Tibial artery (tissue), 4 donors: ENCODE data around the gene SEMA4B.

ENCODE experiments used
- DNase-seq, 2 donors: peaks; one replicate each; pipeline ENCODE4 v3.0.0-alpha.2; 2019
- H3K27ac ChIP-seq, 2 donors: fragments of 200-600 bp; sonication (generic) in 1 of 2; 1 replicate in 1 of 2; 2 replicates in 1 of 2; pipeline ENCODE4 v1.5.1; 2018 to 2019; ENCODE audit warnings: mild to moderate bottlenecking in 1 of 2
- H3K27me3 ChIP-seq, 2 donors: fragments of 200-600 bp; sonication (generic) in 1 of 2; one replicate each; pipeline versions ENCODE4 v1.5.1 to v1.6.0; 2016 to 2019
- H3K36me3 ChIP-seq, 3 donors: fragments of 200-600 bp; sonication (generic) in 2 of 3; one replicate each; pipeline ENCODE4 v1.5.1; 2016 to 2019; ENCODE audit warnings: mild to moderate bottlenecking in 2 of 3
- H3K4me1 ChIP-seq, 4 donors: fragments of 200-600 bp; sonication (generic) in 2 of 4; 1 replicate in 3 of 4; 2 replicates in 1 of 4; pipeline ENCODE4 v1.5.1; 2016 to 2019
- H3K4me3 ChIP-seq, 2 donors: fragments of 200-600 bp; sonication (generic) in 1 of 2; 1 replicate in 1 of 2; 2 replicates in 1 of 2; pipeline ENCODE4 v1.5.1; 2018 to 2019; ENCODE audit warnings: mild to moderate bottlenecking in 2 of 2
- H3K9me3 ChIP-seq, 3 donors: fragments of 200-600 bp; sonication (generic) in 1 of 3; one replicate each; pipeline ENCODE4 v1.5.1; 2016 to 2019
- intact Hi-C: fragments of 100-400 bp; cut with DNase I; formaldehyde crosslinking; loops from one replicate; pipeline ENCODE4 v1.15.0; 2023; ENCODE audit warnings: low total_unique reads
- TF ChIP-seq, protein P1 (sequence below), 2 experiments: fragments of 200-600 bp in 1 of 2; fragments of 450-650 bp in 1 of 2; IDR thresholded peaks; one replicate each; pipeline ENCODE4 v1.5.1; 2017 to 2019; ENCODE audit warnings: antibody characterized with exemption in 2 of 2, mild to moderate bottlenecking in 1 of 2, moderate library complexity in 1 of 2

Gene SEMA4B

DNA sequence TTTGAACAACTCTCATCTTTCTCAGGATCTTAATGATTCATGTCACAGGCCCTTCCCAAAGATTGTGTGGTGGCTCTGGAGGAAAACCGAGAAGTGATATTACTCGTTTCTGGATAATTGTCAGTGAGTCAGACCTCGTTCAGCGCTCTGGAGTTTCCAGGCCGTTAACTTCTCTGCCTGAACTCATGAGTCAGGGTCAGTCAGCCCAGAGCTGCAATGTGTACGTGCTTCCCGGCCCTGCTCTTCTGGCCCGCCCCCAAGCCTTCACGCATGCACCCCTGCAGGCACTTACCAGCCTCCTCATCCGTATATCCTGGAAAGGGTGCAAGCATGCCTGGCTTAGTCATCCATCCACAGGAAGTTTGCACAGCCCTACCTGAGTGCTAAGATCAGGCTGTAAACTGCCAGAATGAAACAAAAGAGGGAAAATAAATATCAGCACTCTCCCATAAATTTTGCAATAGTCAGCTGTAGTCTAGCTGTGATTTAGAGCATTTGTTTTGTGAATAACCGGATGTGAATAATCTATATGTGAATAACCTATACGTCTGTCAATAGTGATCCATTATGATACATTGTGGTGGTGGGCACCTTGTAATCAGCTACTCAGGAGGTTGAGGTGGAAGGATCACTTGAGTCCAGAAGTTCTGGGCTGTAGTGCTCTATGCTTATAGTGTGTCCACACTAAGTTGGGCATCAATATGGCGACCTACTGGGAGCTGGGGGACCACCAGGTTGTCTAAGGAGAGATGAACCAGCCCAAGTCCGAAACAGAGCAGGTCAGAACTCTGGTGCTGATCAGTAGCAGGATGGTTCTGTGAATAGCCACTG lies 35.3 kb upstream of the SEMA4B start:
- peak overlapping the region; percentile 66 to 70 for H3K27ac ChIP-seq
- no peak overlapping the region for H3K4me3 ChIP-seq
- peak; percentile 64 to 92 for DNase-seq
- peaks cover 0 to 19% (median 10%) of the 10 kb centered on the region in 4 donors for H3K4me1 ChIP-seq
- no peaks in the 10 kb centered on the region for H3K36me3 ChIP-seq
- no peaks in the 10 kb centered on the region for H3K27me3 ChIP-seq
- no peaks in the 10 kb centered on the region for H3K9me3 ChIP-seq
- TF ChIP-seq, protein P1, sequence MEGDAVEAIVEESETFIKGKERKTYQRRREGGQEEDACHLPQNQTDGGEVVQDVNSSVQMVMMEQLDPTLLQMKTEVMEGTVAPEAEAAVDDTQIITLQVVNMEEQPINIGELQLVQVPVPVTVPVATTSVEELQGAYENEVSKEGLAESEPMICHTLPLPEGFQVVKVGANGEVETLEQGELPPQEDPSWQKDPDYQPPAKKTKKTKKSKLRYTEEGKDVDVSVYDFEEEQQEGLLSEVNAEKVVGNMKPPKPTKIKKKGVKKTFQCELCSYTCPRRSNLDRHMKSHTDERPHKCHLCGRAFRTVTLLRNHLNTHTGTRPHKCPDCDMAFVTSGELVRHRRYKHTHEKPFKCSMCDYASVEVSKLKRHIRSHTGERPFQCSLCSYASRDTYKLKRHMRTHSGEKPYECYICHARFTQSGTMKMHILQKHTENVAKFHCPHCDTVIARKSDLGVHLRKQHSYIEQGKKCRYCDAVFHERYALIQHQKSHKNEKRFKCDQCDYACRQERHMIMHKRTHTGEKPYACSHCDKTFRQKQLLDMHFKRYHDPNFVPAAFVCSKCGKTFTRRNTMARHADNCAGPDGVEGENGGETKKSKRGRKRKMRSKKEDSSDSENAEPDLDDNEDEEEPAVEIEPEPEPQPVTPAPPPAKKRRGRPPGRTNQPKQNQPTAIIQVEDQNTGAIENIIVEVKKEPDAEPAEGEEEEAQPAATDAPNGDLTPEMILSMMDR (IDR thresholded peaks at IDR 0.05): no peak
- intact Hi-C loops: no loop called here

DNA sequence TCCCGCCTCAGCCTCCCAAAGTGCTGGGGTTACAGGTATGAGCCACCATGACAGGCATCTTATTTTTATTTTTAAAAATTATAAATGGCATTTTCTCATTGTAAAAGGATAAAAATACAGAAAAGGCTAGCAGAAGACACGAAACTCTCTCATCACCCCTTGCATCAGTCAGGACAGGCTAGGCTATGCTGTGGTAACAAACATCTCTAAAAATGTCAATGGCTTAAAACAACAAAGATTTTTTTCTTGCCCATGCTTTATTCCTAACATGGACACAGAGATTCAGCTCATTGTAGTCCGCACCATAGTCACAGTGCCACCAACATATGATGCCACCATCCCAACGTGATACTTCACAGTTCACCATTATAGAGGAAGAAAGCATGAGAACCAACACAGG lies 34.0 kb upstream of the SEMA4B start:
- H3K4me3 ChIP-seq: no peak overlapping the region
- no peaks in the 10 kb centered on the region for H3K9me3 ChIP-seq
- no peak overlapping the region for H3K27ac ChIP-seq
- DNase-seq: no peak
- peaks cover 0 to 14% (median 10%) of the 10 kb centered on the region in 4 donors for H3K4me1 ChIP-seq
- no peaks in the 10 kb centered on the region for H3K36me3 ChIP-seq
- H3K27me3 ChIP-seq: no peaks in the 10 kb centered on the region
- TF ChIP-seq, protein P1 (IDR thresholded peaks at IDR 0.05): no peak
- intact Hi-C loops: no loop called here

DNA sequence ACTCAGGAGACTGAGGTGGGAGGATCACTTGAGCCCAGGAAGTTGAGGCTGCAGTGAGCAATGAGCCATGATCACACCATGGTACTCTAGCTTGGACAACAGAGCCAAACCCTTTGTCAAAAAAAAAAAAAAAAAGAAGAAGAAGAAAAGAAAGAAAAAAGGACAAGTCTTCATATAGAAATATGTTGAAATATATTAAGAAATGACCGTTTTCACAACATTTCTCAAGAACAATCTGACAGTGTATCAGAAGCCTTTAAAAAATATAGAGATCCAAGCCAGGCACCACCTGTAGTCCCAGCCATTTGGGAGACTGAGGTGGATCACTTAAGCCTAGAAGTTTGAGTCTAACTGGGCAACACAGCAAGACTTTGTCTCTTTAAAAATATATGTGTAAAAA lies 29.5 kb upstream of the SEMA4B start:
- TF ChIP-seq, protein P1 (IDR thresholded peaks at IDR 0.05): no peak
- no peak for DNase-seq
- no peak overlapping the region for H3K4me3 ChIP-seq
- H3K4me1 ChIP-seq: peaks cover 0 to 28% (median 20%) of the 10 kb centered on the region in 4 donors
- intact Hi-C loops: no loop called here
- no peaks in the 10 kb centered on the region for H3K27me3 ChIP-seq
- H3K27ac ChIP-seq: no peak overlapping the region
- no peaks in the 10 kb centered on the region for H3K9me3 ChIP-seq
- H3K36me3 ChIP-seq: no peaks in the 10 kb centered on the region

DNA sequence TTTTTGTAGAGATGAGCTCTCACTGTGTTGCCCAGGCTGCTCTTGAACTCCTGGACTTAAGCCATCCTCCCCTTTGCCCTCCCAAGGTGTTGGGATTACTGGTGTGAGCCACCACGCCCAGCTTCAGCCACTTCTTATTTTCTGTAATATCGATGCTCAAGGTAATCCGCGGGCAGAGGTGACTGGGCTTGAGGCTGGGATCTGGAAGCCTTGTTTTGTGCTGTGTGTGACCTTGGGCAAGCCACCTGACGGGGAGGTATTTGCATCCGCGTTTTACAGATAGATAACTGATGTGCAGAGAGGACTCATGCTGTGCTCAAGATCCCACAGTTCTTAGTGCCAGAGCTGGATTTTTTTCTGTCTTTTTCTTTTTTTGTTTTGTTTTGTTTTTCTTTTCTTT lies 27.8 kb upstream of the SEMA4B start:
- DNase-seq: no peak
- intact Hi-C loops: no loop called here
- peak overlapping the region; percentile 80 to 85 for H3K27ac ChIP-seq
- no peak overlapping the region for H3K4me3 ChIP-seq
- no peaks in the 10 kb centered on the region for H3K9me3 ChIP-seq
- H3K36me3 ChIP-seq: no peaks in the 10 kb centered on the region
- H3K4me1 ChIP-seq: peaks cover 0 to 28% (median 20%) of the 10 kb centered on the region in 4 donors
- TF ChIP-seq, protein P1 (IDR thresholded peaks at IDR 0.05): no peak
- H3K27me3 ChIP-seq: no peaks in the 10 kb centered on the region

DNA sequence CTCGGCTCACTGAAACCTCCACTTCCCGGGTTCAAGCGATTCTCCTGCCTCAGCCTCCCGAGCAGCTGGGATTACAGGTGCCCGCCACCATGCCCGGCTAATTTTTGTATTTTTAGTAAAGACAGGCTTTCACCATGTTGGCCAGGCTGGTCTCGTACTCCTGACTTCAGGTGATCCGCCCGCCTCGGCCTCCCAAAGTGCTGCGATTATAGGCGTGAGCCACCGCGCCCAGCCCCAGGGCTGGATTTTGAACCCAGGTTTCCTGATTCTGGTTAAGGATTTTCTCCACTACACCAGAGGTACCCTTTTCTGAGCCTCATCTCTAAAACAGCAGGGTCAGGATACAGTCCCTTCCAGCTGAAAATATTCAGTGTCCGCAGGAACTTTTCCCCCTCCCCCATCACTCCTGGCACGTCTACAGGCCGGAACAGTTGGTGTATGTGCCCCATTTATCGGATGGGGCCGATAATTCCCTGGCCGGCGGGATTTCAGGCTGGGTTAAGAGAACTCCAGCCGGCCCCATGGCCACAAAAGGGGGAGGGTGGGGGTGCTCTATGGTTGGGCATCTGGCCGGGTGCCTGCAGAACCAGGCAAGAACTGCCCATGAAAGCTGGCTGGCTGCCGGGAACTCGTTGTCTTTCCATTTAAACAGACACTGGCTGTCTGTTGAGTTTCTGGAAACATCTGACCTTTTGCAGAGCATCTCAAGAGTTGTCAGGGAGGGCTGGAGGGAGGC lies 26.8 kb upstream of the SEMA4B start:
- Histone ChIP-seq H3K27me3 (no peaks in the 10 kb centered on the region), H3K4me3 (peak overlapping the region in 1 of 2 donors; percentile 36), H3K27ac (peak overlapping the region; percentile 80 to 85), H3K36me3 (no peaks in the 10 kb centered on the region), H3K4me1 (peaks cover 0 to 28% (median 20%) of the 10 kb centered on the region in 4 donors), H3K9me3 (no peaks in the 10 kb centered on the region)
- TF ChIP-seq, protein P1 (IDR thresholded peaks at IDR 0.05): no peak
- intact Hi-C loops: no loop called here
- DNase-seq: peak; percentile 91 to 98
